HepG2 (cell line): ENCODE data around the gene JPT1. TPM values are rescaled to one million over a fixed set of nuclear protein-coding genes. Genes with fewer than 3 reads are reported as not detected.

Source experiments
- CBX2 ChIP-seq, 2 experiments: fragments of 200-600 bp in 1 of 2; sonication (generic); formaldehyde crosslinking in 1 of 2; IDR thresholded peaks; 2 replicates each; pipeline versions ENCODE4 v1.7.0 to v1.8.1; 2018 to 2022; ENCODE audit warnings: low read depth in 2 of 2, low read length in 1 of 2, mild to moderate bottlenecking in 1 of 2, missing genetic modification reagents in 1 of 2
- DPF2 ChIP-seq: sonication (generic); formaldehyde crosslinking; IDR thresholded peaks from 2 replicates; pipeline ENCODE4 v1.4.0; 2020; ENCODE audit warnings: mild to moderate bottlenecking, low read depth, missing genetic modification reagents, borderline replicate concordance
- ESRRA ChIP-seq: sonication (generic); formaldehyde crosslinking; IDR thresholded peaks from 2 replicates; pipeline ENCODE4 v1.5.1; 2020; ENCODE audit warnings: mild to moderate bottlenecking, low read depth, missing genetic modification reagents
- ISL2 ChIP-seq: sonication (generic); formaldehyde crosslinking; IDR thresholded peaks from 2 replicates; pipeline ENCODE4 v1.5.0; 2020; ENCODE audit warnings: missing genetic modification reagents
- PHF20 ChIP-seq: sonication (generic); formaldehyde crosslinking; IDR thresholded peaks from 2 replicates; pipeline ENCODE4 v1.5.0; 2020; ENCODE audit warnings: mild to moderate bottlenecking, missing genetic modification reagents
- SP4 ChIP-seq: sonication (generic); formaldehyde crosslinking; IDR thresholded peaks from 2 replicates; pipeline ENCODE4 v1.8.1; 2023; ENCODE audit warnings: mild to moderate bottlenecking, missing genetic modification reagents
- YEATS4 ChIP-seq: sonication (generic); formaldehyde crosslinking; IDR thresholded peaks from 2 replicates; pipeline ENCODE4 v1.4.0; 2020; ENCODE audit warnings: missing genetic modification reagents, borderline replicate concordance
- ZNF234 ChIP-seq: sonication (generic); formaldehyde crosslinking; conservative IDR thresholded peaks from 2 replicates; pipeline ENCODE4 v1.5.1; 2020; ENCODE audit warnings: mild to moderate bottlenecking, missing genetic modification reagents
- ZNF430 ChIP-seq: sonication (generic); formaldehyde crosslinking; IDR thresholded peaks from 2 replicates; pipeline ENCODE4 v1.9.0; 2021; ENCODE audit warnings: mild to moderate bottlenecking, missing genetic modification reagents
- ZSCAN21 ChIP-seq: sonication (generic); formaldehyde crosslinking; IDR thresholded peaks from 2 replicates; pipeline ENCODE4 v1.8.0; 2022; ENCODE audit warnings: mild to moderate bottlenecking, missing genetic modification reagents, moderate library complexity, borderline replicate concordance
- polyA plus RNA-seq, 8 experiments: library from polyadenylated mRNA; depleted of rRNA in 3 of 8; stranded (reverse) in 7 of 8; unstranded in 1 of 8; fragments of >200 nt; fragmentation: Illumina TruSeq in 4 of 8; extraction: Trizol in 4 of 8; gene quantifications; 2 replicates each; pipeline versions ENCODE4 v1.2.1 to v1.2.3, GENCODE V29; 2011 to 2016; ENCODE audit warnings: low read depth in 4 of 8, missing spikeins in 1 of 8, mixed read lengths in 1 of 8; ENCODE audit not compliant: insufficient read depth in 1 of 8
- total RNA-seq, 5 experiments: library from RNA; depleted of rRNA; stranded (reverse); fragments of >200 nt; fragmentation: Illumina TruSeq; extraction: Trizol; gene quantifications; 2 replicates each; pipeline ENCODE4 v1.2.3, GENCODE V29; 2016; ENCODE audit warnings: low read depth in 1 of 5
- TF ChIP-seq, protein P1 (sequence below): sonication (generic); formaldehyde crosslinking; IDR thresholded peaks from 2 replicates; pipeline ENCODE4 v1.5.0; 2020; ENCODE audit warnings: mild to moderate bottlenecking, missing genetic modification reagents
- TF ChIP-seq, protein P2 (sequence below): sonication (generic); formaldehyde crosslinking; IDR thresholded peaks from 2 replicates; pipeline ENCODE4 v1.4.0; 2020; ENCODE audit warnings: missing genetic modification reagents, low read depth, mild to moderate bottlenecking, borderline replicate concordance
- TF ChIP-seq, protein P3 (sequence below): sonication (generic); formaldehyde crosslinking; IDR thresholded peaks from 2 replicates; pipeline ENCODE4 v1.4.0; 2020; ENCODE audit warnings: missing genetic modification reagents, borderline replicate concordance
- TF ChIP-seq, protein P4 (sequence below): sonication (generic); formaldehyde crosslinking; IDR thresholded peaks from 2 replicates; pipeline ENCODE4 v1.4.0; 2020; ENCODE audit warnings: missing genetic modification reagents, borderline replicate concordance
- TF ChIP-seq, protein P5 (sequence below): sonication (generic); formaldehyde crosslinking; IDR thresholded peaks from 2 replicates; pipeline ENCODE4 v1.5.0; 2020; ENCODE audit warnings: missing genetic modification reagents
- TF ChIP-seq, protein P6 (sequence below): sonication (generic); formaldehyde crosslinking; IDR thresholded peaks from 2 replicates; pipeline ENCODE4 v1.4.0; 2020; ENCODE audit warnings: missing genetic modification reagents, borderline replicate concordance

JPT1 gene
- total and polyA plus RNA-seq, 2 of the 13 experiments (the other 11 are each of a cell fraction or from before 2014, with no cell fraction given) = 43.3 to 256 TPM

DNA sequence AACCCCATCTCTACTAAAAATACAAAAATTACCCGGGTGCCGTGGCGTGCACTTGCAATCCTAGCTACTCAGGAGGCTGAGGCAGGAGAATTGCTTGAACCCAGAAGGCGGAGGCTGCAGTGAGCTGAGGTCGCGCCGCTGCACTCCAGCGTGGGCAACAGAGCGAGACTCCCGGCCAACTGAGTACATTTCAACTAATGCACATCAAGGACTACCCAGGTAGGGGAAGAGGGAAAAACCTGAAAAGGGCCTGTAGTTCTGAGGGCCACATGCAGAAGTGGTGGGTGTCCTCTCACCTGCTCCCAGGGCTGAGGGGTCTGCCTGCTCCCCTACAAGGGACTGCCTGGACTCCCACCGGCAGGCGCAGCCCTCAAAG lies 67.1 kb downstream of the JPT1 start (continued):
- TF ChIP-seq, protein P1, sequence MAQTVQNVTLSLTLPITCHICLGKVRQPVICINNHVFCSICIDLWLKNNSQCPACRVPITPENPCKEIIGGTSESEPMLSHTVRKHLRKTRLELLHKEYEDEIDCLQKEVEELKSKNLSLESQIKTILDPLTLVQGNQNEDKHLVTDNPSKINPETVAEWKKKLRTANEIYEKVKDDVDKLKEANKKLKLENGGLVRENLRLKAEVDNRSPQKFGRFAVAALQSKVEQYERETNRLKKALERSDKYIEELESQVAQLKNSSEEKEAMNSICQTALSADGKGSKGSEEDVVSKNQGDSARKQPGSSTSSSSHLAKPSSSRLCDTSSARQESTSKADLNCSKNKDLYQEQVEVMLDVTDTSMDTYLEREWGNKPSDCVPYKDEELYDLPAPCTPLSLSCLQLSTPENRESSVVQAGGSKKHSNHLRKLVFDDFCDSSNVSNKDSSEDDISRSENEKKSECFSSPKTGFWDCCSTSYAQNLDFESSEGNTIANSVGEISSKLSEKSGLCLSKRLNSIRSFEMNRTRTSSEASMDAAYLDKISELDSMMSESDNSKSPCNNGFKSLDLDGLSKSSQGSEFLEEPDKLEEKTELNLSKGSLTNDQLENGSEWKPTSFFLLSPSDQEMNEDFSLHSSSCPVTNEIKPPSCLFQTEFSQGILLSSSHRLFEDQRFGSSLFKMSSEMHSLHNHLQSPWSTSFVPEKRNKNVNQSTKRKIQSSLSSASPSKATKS (CRISPR knock-in tag) = no peak
- TF ChIP-seq DPF2 (CRISPR knock-in tag) = no peak
- TF ChIP-seq, protein P2, sequence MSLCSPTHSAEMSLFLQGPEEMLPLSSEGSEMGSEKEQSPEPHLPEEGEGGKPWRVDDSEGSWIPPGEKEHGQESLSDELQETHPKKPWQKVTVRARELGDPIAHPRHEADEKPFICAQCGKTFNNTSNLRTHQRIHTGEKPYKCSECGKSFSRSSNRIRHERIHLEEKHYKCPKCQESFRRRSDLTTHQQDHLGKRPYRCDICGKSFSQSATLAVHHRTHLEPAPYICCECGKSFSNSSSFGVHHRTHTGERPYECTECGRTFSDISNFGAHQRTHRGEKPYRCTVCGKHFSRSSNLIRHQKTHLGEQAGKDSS = peak; percentile 12; the same call in 1 of the 2 replicates
- TF ChIP-seq YEATS4 (CRISPR knock-in tag) = peak; percentile 43
- TF ChIP-seq CBX2 (IDR thresholded peaks at IDR 0.05; ENCODE audit: low read depth, low read length) = no peak
- TF ChIP-seq CBX2 (CRISPR knock-in tag; IDR thresholded peaks at IDR 0.05; ENCODE audit: low read depth) = no peak; the same call in 1 of the 2 replicates
- TF ChIP-seq ZSCAN21 (CRISPR knock-in tag) = no peak
- TF ChIP-seq, protein P3, sequence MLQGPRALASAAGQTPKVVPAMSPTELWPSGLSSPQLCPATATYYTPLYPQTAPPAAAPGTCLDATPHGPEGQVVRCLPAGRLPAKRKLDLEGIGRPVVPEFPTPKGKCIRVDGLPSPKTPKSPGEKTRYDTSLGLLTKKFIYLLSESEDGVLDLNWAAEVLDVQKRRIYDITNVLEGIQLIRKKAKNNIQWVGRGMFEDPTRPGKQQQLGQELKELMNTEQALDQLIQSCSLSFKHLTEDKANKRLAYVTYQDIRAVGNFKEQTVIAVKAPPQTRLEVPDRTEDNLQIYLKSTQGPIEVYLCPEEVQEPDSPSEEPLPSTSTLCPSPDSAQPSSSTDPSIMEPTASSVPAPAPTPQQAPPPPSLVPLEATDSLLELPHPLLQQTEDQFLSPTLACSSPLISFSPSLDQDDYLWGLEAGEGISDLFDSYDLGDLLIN (CRISPR knock-in tag) = no peak
- TF ChIP-seq ZNF234 = no peak
- no peak for TF ChIP-seq ISL2 (CRISPR knock-in tag)
- no peak for TF ChIP-seq ESRRA (CRISPR knock-in tag)
- no peak for TF ChIP-seq PHF20
- TF ChIP-seq, protein P4, sequence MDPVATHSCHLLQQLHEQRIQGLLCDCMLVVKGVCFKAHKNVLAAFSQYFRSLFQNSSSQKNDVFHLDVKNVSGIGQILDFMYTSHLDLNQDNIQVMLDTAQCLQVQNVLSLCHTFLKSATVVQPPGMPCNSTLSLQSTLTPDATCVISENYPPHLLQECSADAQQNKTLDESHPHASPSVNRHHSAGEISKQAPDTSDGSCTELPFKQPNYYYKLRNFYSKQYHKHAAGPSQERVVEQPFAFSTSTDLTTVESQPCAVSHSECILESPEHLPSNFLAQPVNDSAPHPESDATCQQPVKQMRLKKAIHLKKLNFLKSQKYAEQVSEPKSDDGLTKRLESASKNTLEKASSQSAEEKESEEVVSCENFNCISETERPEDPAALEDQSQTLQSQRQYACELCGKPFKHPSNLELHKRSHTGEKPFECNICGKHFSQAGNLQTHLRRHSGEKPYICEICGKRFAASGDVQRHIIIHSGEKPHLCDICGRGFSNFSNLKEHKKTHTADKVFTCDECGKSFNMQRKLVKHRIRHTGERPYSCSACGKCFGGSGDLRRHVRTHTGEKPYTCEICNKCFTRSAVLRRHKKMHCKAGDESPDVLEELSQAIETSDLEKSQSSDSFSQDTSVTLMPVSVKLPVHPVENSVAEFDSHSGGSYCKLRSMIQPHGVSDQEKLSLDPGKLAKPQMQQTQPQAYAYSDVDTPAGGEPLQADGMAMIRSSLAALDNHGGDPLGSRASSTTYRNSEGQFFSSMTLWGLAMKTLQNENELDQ = no peak
- no peak for TF ChIP-seq ZNF430 (CRISPR knock-in tag)
- TF ChIP-seq, protein P5, sequence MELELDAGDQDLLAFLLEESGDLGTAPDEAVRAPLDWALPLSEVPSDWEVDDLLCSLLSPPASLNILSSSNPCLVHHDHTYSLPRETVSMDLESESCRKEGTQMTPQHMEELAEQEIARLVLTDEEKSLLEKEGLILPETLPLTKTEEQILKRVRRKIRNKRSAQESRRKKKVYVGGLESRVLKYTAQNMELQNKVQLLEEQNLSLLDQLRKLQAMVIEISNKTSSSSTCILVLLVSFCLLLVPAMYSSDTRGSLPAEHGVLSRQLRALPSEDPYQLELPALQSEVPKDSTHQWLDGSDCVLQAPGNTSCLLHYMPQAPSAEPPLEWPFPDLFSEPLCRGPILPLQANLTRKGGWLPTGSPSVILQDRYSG (CRISPR knock-in tag) = no peak
- TF ChIP-seq, protein P6, sequence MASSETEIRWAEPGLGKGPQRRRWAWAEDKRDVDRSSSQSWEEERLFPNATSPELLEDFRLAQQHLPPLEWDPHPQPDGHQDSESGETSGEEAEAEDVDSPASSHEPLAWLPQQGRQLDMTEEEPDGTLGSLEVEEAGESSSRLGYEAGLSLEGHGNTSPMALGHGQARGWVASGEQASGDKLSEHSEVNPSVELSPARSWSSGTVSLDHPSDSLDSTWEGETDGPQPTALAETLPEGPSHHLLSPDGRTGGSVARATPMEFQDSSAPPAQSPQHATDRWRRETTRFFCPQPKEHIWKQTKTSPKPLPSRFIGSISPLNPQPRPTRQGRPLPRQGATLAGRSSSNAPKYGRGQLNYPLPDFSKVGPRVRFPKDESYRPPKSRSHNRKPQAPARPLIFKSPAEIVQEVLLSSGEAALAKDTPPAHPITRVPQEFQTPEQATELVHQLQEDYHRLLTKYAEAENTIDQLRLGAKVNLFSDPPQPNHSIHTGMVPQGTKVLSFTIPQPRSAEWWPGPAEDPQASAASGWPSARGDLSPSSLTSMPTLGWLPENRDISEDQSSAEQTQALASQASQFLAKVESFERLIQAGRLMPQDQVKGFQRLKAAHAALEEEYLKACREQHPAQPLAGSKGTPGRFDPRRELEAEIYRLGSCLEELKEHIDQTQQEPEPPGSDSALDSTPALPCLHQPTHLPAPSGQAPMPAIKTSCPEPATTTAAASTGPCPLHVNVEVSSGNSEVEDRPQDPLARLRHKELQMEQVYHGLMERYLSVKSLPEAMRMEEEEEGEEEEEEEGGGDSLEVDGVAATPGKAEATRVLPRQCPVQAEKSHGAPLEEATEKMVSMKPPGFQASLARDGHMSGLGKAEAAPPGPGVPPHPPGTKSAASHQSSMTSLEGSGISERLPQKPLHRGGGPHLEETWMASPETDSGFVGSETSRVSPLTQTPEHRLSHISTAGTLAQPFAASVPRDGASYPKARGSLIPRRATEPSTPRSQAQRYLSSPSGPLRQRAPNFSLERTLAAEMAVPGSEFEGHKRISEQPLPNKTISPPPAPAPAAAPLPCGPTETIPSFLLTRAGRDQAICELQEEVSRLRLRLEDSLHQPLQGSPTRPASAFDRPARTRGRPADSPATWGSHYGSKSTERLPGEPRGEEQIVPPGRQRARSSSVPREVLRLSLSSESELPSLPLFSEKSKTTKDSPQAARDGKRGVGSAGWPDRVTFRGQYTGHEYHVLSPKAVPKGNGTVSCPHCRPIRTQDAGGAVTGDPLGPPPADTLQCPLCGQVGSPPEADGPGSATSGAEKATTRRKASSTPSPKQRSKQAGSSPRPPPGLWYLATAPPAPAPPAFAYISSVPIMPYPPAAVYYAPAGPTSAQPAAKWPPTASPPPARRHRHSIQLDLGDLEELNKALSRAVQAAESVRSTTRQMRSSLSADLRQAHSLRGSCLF (CRISPR knock-in tag) = 0 out of 2 replicates have a peak, but pooled peaks have one; percentile 40
- TF ChIP-seq SP4 = no peak
